KOPT-K1 (cell line): ENCODE results near the gene FOXQ1.
"Not testable (repeated sequence)": the region's sequence is repeated elsewhere in the genome, so short reads cannot be mapped to it uniquely, and the experiment has no call there.

Source experiments
- H3K27ac ChIP-seq: fragments of 200-600 bp; sonication (generic); 2 replicates; pipeline ENCODE4 v1.5.1; 2016; ENCODE audit warnings: antibody characterized with exemption, mild to moderate bottlenecking, low read depth, low read length; ENCODE audit not compliant: poor library complexity, severe bottlenecking
- H3K36me3 ChIP-seq: fragments of 200-600 bp; sonication (generic); 2 replicates; pipeline ENCODE4 v1.5.1; 2017; ENCODE audit warnings: antibody characterized with exemption, mild to moderate bottlenecking, low read length, moderate library complexity; ENCODE audit not compliant: insufficient read depth
- H3K9me3 ChIP-seq: fragments of 200-600 bp; sonication (generic); 2 replicates; pipeline ENCODE4 v1.5.1; 2017; ENCODE audit warnings: antibody characterized with exemption, low read length, mild to moderate bottlenecking; ENCODE audit not compliant: insufficient read depth, poor library complexity, severe bottlenecking

Gene FOXQ1

DNA sequence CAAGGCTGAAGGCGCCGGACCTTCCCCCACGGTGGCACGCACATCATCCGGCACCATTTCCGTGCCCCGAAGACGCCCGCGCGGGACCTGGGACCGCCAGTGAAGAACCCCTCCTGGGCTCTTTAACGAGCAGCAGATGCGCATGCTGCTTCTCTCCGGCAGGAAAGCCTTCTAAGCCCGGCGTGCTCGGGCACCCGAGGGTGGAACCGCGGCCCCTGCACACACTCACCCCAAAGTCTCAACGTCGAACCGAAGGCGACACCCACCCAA is 240 bp downstream of the FOXQ1 start:
- H3K27ac ChIP-seq, result no peak overlapping the region

DNA sequence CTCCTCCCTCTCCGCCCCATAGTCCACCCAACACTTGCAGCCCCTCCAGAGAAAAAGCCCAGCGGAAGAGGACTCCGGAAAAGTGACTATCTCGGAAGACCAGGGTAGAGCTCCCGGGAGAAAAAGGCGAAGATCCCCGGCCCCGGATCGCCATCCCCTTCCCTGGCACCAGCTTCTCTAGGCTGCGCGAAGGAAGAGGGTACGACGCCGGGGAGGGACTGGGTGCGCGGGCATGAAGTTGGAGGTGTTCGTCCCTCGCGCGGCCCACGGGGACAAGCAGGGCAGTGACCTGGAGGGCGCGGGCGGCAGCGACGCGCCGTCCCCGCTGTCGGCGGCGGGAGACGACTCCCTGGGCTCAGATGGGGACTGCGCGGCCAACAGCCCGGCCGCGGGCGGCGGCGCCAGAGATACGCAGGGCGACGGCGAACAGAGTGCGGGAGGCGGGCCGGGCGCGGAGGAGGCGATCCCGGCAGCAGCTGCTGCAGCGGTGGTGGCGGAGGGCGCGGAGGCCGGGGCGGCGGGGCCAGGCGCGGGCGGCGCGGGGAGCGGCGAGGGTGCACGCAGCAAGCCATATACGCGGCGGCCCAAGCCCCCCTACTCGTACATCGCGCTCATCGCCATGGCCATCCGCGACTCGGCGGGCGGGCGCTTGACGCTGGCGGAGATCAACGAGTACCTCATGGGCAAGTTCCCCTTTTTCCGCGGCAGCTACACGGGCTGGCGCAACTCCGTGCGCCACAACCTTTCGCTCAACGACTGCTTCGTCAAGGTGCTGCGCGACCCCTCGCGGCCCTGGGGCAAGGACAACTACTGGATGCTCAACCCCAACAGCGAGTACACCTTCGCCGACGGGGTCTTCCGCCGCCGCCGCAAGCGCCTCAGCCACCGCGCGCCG is 822 bp downstream of the FOXQ1 start:
- no peak overlapping the region for H3K27ac ChIP-seq
- H3K36me3 ChIP-seq, result no peaks in the 10 kb centered on the region
- peaks cover 15% of the 10 kb centered on the region for H3K9me3 ChIP-seq

More for the DNA sequence above, 240 bp downstream of the FOXQ1 start:
- Histone ChIP-seq H3K9me3 (peaks cover 15% of the 10 kb centered on the region), H3K36me3 (no peaks in the 10 kb centered on the region)

DNA sequence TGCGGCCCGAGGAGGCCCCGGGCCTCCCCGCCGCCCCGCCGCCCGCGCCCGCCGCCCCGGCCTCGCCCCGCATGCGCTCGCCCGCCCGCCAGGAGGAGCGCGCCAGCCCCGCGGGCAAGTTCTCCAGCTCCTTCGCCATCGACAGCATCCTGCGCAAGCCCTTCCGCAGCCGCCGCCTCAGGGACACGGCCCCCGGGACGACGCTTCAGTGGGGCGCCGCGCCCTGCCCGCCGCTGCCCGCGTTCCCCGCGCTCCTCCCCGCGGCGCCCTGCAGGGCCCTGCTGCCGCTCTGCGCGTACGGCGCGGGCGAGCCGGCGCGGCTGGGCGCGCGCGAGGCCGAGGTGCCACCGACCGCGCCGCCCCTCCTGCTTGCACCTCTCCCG is 1.5 kb downstream of the FOXQ1 start:
- Histone ChIP-seq H3K9me3 (peaks cover 15% of the 10 kb centered on the region), H3K27ac (no peak overlapping the region), H3K36me3 (no peaks in the 10 kb centered on the region)

DNA sequence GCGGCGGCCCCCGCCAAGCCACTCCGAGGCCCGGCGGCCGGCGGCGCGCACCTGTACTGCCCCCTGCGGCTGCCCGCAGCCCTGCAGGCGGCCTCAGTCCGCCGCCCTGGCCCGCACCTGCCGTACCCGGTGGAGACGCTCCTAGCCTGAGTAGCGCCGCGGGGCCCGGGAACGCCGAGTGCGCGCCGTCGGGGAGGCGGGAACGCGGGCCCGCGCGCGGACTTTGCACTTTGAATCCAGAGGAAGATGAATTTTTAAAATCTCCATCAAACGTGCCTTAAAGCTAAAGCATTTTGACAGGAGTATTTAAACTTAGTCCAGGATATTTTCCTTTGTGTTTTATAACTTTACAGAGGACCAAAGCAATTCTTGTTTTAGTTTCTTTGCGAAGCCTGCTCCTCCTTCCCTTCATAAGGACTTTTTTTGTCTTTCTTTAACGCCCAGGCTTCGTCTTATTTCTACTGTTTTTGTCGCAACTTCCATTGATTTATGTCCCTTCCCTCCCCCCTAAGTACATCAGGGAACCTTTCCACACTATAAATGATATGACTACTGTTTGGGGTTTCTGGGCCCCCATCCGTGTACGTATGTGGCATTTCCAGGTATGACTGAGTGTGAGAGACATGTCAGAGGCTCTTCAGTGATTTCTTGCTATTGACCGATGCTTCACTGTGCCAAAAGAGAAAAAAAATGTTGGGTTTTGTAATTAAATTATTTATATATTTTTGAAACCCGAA is 2.0 kb downstream of the FOXQ1 start:
- Histone ChIP-seq H3K36me3 (no peaks in the 10 kb centered on the region), H3K27ac (no peak overlapping the region), H3K9me3 (peaks cover 15% of the 10 kb centered on the region)

DNA sequence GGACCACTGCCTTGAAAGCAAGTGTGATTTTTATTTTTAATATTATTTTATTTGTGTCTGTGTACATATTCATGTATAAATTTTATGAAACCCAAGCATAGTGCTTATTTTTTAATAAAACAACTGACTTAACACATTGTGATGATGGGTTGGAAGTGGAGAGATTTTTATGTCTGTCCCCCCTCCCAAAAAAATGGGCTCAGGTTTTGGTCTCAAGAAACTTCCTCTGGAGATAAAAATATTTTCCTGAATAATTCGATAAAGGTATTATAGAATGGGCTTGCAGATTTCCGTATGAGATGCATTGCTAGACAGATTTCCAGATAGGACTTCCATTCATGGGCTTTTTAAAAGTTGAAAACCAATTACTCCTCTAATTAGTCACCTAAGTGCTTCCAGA is 2.7 kb downstream of the FOXQ1 start:
- H3K9me3 ChIP-seq, result peaks cover 15% of the 10 kb centered on the region
- no peak overlapping the region for H3K27ac ChIP-seq
- no peaks in the 10 kb centered on the region for H3K36me3 ChIP-seq

DNA sequence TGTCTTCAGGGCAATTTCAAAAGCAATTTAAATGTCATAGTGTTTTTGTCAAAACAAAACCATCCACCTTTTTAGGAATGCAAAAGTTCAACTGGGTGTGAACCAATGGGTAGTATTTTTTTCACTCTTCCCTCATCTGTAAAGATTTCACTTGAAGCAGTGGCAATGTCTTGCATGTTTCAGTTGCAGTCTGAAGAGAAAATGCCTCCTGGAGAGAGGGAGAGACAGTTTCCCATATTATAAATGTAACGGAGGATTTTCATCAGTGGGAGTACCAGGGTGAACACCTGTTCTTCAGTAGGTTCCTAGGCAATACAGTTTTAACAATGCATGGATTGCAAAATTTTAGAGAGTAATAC is 3.3 kb downstream of the FOXQ1 start:
- no peak overlapping the region for H3K27ac ChIP-seq
- H3K36me3 ChIP-seq, result no peaks in the 10 kb centered on the region
- H3K9me3 ChIP-seq, result peaks cover 15% of the 10 kb centered on the region

DNA sequence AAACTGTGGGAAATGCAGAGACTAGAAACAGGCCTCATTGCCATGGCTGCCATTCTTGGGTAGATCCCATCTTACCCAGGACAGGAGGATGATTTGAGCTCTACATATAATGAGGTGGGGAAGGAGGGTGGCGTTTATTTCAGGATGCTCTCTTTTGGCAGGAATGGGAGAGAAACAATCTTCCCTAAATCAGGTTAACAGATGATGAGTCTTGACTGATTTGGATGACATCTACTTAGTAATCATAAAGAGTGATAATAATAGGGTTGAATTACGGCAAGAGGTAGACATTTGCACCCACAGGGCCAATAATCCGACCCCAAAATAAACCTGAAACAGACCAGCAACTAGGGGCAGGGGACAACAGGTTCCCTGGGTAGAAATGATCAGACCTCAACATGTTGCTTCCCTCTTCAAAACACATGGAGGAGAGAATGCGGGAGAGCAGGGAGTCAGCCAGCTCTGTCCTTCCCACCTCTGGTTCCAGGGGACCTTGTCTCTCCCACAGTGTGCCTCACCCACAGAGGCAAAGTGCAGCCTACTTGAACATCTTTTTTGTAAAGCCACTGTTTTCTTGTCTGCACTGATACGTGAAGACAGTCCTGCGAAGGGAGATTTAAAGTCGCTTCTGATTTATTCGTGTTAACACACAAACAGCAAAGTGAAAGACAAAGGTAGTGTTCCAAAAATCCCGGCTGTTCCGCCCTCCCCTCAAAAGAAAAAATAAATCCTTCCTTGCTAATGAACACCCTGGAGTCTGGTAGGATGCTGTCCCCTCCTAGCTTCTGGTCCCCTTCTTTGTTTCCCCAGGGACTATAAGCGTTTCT is 3.9 kb downstream of the FOXQ1 start:
- H3K36me3 ChIP-seq, result no peaks in the 10 kb centered on the region
- H3K9me3 ChIP-seq, result peaks cover 12% of the 10 kb centered on the region
- no peak overlapping the region for H3K27ac ChIP-seq

DNA sequence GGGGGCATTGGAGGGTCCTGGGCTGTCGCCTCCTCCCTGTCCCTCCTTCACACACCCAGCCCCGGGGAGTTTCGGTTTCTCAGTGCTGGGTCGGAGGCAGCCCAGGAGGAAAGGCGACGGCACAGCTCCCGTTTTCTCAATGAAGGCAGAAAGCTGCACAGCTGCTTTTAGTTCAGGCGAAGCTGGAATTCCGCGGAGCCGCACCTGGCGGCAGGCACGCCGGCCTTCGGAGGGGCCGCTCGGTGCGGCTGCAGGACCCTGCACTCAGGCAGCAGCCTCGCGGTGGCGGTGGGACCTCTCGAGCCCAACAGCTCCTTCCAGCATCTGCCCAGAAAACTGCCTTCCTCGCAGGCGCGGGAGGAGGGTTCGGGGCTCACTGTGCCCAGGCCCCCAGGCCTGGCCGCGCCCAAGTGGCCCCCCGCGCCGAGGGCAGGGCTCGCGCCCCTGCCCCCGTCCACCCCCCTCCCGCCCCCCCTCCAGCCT is 4.6 kb downstream of the FOXQ1 start:
- H3K36me3 ChIP-seq, result no peaks in the 10 kb centered on the region

DNA sequence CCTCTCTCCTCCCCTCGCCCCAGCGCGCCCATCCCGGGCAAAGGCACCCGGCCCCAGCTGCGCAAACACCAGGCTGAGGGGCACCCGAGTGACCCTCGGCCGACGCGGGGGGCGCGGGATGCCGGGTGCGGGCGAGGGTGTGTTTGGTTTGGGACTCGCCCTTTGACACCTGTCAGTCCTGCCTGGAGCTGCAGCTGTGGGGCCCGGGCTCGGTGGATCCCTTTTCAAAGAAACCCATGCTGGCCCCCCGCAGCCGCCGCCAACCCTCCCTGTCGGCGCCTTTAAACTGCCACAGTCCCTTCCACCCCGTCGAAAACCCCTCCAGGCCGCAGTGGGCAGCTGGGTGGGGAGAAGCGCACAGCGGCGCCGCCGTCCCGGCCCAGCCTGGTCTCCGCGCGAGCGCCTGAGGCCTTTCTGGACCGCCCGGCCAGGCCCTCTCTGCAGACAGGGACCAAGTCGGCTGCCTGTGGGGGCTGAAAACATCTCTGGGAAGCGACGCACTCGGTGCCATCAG is 5.5 kb downstream of the FOXQ1 start:
- H3K27ac ChIP-seq, result no peak overlapping the region

More for the DNA sequence above, 4.6 kb downstream of the FOXQ1 start:
- peaks cover 8% of the 10 kb centered on the region for H3K9me3 ChIP-seq
- H3K27ac ChIP-seq, result no peak overlapping the region

DNA sequence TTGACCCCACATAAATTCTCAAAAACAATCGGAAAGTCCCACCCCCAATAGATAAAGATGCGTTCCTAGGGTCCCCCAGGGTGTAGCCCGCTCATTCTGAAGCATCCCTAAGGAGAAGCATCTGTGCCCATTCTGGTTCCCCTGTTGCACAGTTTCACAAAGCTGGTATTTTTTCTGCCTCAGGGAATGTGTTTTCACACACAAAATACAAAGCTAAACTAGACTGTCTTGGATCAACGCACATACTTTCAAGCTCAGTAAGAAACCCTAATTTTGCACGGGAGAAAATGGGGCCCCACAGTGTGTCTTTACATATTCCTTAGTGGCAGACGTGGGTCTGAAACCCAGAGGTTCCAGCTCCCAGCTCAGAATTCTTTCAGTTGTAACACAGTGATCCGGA is 6.1 kb downstream of the FOXQ1 start:
- no peaks in the 10 kb centered on the region for H3K9me3 ChIP-seq
- no peaks in the 10 kb centered on the region for H3K36me3 ChIP-seq
- H3K27ac ChIP-seq, result no peak overlapping the region

More for the DNA sequence above, 5.5 kb downstream of the FOXQ1 start:
- H3K9me3 ChIP-seq, result peaks cover 2% of the 10 kb centered on the region
- H3K36me3 ChIP-seq, result no peaks in the 10 kb centered on the region

DNA sequence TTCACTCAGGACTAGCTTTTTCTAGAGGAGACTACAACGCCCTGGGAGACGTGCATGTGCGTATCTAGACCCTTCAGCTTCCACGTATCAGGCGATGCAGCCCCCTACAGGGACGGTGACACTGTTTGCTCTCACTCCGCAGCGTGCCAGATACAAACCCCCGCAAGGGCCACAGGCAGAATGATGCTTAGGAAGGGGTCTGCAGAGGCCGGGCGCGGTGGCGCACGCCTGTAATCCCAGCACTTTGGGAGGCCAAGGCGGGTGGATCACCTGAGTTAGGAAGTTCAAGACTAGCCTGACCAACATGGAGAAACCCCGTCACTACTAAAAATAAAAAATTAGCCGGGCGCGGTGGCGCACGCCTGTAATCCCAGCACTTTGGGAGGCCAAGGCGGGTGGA is 6.7 kb downstream of the FOXQ1 start:
- H3K27ac ChIP-seq, H3K36me3 ChIP-seq, H3K9me3 ChIP-seq: not testable (repeated sequence)

DNA sequence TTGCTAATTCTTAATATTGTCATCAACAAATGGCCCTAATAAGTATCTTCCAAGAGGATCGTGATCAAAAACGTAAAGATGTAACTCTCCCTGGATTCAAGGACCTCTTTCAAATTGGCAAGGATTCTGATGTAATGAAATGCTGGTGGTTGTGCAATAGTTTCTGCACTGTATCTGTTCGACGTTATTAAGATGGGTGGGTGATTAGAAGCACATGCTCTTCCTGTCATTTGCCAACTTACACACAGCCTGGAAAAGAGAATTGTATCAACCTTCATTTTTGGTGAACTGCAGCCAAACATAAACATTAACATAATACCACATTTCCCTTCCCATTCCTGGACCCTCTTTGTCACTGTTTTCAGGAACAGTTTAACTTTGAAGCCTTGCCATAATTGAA is 9.8 kb downstream of the FOXQ1 start:
- H3K27ac ChIP-seq, result no peak overlapping the region
- no peaks in the 10 kb centered on the region for H3K9me3 ChIP-seq
- H3K36me3 ChIP-seq, result no peaks in the 10 kb centered on the region

DNA sequence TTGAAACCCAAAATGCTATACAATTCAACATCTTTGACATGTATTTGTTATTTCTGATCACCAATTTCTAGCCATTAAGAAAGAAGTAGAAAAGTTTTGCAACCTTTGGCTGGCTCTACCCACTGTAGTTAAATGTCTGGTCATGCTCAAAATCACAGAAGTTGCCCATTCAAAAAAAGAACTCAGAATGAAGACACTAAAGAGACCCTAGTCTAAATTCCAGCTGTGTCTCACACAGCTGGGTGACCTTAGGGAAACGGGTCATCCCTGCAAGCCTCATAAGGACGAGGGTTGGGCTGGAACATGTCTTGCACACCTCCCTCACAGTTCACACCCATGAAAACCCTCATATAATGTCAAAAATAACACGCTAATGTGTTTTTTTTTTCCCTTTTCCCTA is 10.3 kb downstream of the FOXQ1 start:
- no peaks in the 10 kb centered on the region for H3K36me3 ChIP-seq
- no peak overlapping the region for H3K27ac ChIP-seq
- H3K9me3 ChIP-seq, result no peaks in the 10 kb centered on the region

DNA sequence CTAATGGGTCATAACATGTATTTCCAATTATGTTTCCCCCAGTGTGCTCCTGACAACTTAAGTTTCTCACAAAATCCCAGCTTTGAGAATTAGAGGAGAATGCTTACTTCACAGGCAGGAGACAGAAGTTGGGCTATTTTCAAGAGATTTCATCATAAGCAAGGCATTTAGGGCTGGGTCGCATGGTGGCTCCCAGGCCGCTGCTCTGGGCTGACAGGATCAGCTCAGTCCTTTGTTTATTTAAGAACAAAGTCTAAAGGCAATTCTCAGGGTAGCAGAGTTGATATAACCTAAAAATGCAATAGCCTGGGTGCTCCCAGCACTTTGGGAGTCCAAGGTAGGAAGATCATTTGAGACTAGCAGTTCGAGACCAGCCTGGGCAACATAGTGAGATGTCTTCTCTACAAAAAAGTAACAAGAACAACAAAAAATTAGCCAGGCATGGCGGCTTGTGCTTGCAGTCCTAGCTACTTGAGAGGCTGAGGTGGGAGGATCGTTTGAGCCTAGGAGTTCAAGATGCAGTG is 10.9 kb downstream of the FOXQ1 start:
- Histone ChIP-seq H3K9me3 (no peaks in the 10 kb centered on the region), H3K36me3 (no peaks in the 10 kb centered on the region), H3K27ac (no peak overlapping the region)

DNA sequence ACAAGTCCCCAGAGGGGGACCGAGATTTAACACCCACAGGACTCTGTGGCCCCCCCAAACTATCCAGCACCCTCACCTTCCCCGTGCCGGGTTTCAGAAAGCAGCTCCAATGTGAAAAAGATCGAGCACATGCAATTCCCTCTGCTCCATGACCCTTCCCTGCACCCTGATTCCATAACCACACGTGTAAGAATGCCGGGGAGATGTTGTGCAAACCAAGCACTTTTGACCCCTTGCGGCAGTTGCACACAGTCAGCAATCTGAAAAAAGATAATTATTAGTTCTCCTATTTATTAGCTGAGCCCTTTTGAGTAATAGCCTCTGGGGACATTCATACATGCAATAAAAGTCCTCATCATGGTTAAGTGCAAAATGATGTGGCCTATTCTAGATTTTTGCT is 13.0 kb downstream of the FOXQ1 start:
- Histone ChIP-seq H3K9me3 (peaks cover 2% of the 10 kb centered on the region), H3K36me3 (no peaks in the 10 kb centered on the region), H3K27ac (no peak overlapping the region)
